ENCODE data around the gene CAMK2G.

DNA sequence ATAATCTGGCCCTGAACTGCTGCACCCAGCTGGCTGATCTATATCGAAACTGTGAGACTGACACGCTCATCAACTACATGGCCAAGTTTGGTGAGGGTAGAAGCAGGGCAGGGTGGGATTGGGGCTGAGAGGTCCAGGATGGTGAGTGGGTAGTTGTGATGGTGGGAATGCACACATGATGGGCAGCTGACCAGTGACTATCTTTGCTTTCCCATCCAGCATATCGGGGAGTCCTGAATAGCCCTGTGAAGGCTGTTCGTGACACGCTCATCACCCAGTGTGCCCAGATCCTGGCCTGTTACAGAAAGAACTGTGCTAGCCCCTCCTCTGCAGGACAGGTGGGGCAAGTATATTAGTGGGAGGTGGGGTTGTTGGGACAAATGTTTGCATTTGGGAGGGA lies 105.0 kb downstream of the CAMK2G start:
- TF ChIP-seq, protein P1, sequence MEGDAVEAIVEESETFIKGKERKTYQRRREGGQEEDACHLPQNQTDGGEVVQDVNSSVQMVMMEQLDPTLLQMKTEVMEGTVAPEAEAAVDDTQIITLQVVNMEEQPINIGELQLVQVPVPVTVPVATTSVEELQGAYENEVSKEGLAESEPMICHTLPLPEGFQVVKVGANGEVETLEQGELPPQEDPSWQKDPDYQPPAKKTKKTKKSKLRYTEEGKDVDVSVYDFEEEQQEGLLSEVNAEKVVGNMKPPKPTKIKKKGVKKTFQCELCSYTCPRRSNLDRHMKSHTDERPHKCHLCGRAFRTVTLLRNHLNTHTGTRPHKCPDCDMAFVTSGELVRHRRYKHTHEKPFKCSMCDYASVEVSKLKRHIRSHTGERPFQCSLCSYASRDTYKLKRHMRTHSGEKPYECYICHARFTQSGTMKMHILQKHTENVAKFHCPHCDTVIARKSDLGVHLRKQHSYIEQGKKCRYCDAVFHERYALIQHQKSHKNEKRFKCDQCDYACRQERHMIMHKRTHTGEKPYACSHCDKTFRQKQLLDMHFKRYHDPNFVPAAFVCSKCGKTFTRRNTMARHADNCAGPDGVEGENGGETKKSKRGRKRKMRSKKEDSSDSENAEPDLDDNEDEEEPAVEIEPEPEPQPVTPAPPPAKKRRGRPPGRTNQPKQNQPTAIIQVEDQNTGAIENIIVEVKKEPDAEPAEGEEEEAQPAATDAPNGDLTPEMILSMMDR (IDR thresholded peaks at IDR 0.05) = no peak
- no peak for TF ChIP-seq POLR2A (IDR thresholded peaks at IDR 0.05)
- no peak for TF ChIP-seq POLR2AphosphoS5 (IDR thresholded peaks at IDR 0.05)
